ENCODE measurements around the gene CBFA2T2. TPM values are rescaled to one million over a fixed set of nuclear protein-coding genes. Genes with fewer than 3 reads are reported as not detected.
"Not testable (repeated sequence)": the region's sequence is repeated elsewhere in the genome, so short reads cannot be mapped to it uniquely, and the experiment has no call there.

Gene CBFA2T2
- total RNA-seq = 14.1 and 15.6 TPM in 2 replicates

DNA sequence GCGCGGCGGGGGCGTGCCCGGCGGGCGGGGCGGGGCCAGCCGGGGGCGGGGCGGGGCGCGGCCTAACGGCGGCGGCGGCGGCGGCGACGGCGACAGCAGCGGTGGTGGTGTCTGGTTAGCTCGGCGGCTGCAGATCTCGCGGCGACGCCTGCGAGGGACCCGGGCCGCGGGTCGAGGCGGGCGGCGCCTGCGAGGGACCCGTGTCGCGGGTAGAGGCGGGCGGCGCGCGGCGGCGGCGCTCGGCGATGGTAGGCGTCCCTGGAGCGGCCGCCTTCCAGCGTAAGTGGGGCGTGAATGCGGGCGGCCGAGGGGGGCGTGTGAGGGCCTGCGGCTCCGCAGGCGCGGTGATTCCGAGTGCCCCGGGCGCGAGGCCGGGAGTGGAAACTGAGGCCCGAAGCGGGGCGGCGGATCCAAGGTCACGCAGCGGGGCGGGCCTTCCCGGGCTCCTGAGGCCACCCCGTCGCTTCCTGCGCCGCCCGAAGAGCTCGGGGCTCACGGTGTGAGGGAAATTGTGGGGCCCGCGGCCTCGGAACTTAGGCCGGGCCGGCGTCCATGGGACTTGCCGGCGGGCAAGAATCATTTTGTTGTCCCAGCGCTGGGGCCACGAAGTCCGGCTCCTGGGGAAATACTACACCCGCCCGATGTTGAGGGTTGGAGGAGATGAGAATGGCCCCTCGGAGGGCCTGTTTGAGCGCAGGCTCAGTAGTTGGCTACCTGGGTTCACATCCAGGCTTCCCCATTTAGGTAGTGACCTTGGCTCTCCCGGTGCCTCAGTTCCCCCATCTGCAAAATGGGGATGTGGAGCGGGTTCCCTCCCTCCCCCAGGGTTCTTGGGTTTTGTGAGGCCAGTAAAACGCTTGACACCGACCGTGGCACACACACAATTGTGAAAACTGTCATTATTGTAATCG, at the start of gene CBFA2T2:
TSS of gene CBFA2T2 (plus strand) at position 74 of the 911 bp plus-strand sequence. CDS start at position 246, 172 bp downstream.
- intact Hi-C loops (cut with micrococcal nuclease) = loop anchor here (1.0 to 5.0 kb wide), 2 partner anchors 46 to 172 kb away; partner anchors contain the start of gene C20orf144

DNA sequence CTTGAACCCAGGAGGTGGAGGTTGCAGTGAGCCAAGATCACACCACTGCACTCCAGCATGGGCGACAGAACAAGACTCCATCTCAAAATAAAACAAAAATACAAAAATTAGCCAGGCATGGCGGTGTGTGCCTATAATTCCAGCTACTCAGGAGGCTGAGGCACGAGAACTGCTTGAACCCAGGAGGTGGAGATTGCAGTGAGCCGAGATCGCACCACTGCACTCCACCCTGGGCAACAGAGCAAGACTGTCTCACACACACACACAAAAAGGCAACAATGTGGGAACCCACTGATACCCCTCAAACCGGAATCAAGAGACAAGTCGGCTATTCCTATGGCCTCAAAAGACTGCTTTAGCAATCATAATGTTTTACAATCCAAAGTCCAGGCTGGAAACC, 49.3 kb upstream of the CBFA2T2 start:
- intact Hi-C loops (cut with micrococcal nuclease) = loop anchor here (5.0 kb wide), 1 partner anchor 292 kb away; the partner anchor contains the start of gene ZNF341

DNA sequence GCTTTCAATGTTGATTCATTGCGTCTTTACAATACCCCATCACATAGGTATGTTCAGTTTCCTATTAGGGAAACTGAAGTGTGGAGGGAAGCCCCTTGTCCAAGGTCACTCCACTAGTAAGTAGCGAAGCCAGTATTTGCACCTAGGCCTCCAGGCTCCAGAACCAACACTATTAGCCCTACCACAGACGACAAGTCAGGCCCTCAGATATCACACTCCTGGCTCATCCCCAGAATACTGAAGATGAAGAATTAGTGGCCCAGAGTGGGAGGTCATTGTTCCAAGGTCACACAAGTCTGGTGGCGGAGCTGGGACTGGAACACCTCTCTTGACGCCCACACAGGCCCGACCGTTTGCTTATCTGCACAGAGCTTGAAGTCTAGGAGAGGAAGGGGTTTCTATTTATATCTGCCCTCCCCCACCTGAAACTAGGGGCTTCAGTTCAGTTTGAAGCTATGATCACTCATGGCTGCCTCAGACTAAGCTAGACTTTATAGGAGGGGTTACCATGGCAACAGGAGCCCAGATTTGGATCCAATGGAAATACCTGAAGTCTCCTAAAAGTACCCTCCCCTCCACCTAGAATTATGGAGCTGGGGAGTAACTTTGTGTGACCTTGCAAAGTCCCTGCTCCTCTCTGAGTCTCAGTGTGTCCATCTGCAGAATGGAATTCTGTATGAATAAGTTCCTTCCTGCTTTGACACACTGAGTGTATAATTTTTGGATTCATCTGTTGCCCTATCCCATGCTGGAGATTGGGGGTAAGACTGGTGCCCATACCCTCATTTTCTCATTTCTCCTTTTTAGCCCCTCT, 48.5 kb upstream of the CBFA2T2 start:
- intact Hi-C loops (cut with micrococcal nuclease) = loop anchor here (5.0 kb wide), 1 partner anchor 291 kb away; the partner anchor contains the start of gene ZNF341

DNA sequence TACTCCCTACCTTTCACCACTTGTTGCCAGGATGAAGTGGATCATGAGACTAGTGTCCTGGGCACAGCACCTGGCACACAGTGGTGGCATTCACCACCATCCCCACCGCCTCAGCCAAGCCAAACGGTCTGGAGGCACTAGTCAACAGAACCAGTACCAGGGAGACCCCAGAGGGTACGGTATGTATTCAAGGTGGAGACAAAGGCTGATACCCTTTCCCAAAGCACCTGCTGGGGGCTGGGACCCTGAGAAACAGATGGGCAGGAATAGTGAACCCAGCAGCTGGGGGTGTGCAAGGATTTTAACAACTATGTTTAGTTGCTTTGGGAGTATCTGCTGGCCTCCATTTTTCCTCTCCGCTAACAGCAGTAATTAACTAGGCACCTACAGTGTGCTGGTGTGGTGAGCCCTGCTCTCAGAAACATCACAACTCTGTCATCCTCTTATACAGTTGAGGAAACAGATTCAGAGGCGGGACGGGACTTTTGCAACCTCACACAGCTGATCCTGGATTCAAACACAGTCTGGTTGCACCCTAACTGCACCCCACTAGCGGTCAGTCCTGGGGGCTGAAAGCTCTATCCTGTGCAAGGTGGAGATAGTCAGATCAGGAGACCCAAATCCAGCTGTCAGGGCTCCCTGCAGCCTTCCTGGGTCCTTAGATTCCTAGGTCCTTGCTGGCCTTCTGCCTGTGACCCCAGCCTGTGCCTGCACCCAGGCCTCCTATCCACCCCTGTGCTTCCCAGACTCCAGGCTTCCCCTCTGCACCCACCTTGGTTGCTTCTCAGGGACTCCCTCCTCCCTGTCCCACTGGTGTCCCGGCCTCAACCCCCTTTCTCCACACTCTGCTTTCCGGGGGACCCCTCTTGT, 47.5 kb upstream of the CBFA2T2 start:
- intact Hi-C loops (cut with micrococcal nuclease) = loop anchor here (1.0 to 5.0 kb wide), 4 partner anchors 221 to 551 kb away; partner anchors contain the start of genes CHMP4B, RALY and ZNF341

DNA sequence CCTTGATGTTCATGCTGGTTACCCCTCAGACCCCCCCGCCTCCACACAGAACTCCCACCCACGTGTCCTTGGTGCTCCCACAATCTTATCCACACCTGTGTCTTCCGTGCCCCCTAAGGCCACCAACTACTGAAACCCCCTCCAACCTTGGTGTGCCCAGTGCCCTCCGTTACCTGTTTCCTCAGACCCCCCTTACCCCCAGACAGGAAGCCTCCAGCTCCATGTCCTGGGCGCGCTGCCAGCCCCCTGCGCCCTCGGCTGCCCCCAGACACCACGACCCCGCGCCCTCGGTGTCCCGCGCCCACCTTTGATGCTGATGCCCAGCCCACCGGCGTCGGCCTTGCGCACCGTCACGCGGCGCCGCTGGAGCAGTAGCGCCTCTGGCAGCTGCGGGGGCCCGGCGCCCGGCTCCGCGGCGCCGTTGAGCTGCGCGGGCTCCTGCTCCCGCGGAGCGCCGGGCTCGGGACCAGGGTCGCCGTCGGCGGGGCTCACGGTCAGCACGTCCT, 46.8 kb upstream of the CBFA2T2 start:
- intact Hi-C loops (cut with micrococcal nuclease) = loop anchor here (1.0 to 5.0 kb wide), 4 partner anchors 220 to 550 kb away; partner anchors contain the start of genes CHMP4B, RALY and ZNF341

DNA sequence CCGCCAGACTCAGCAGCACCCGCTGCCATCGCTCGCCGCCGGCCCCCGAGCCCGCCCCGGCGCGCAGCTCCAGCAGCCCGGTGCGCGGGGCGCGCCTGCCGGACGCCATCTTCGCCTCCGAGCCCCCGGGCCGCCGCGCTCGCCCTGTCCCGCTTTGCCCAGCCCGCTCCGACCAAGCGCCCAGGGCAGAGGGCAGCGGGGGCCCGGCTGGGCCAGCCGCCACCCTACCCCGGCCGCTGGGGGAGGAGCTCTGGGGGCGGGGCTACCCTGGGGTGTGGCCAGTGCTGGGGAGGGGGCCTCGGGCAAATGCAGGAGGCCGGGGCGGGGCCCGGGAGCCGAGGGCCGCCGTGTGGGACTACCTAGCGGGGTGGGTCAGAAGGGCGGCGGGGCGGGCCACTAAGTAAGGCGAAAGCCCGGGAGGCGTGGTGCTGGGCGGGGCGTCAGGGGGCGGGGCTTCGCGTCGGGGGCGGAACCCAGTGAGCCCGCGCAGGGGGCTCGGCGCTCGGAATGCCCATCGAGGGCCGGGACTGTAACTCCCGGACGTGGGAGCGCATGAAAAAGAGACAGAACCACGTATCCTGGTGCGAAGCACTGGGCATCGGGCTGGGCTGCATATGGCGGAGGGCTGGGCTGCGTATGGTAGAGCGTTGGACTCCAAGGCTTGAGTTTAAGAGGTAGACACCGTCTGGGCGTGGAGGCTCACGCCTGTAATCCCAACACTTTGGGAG, 46.2 kb upstream of the CBFA2T2 start, which contains the start of gene SNTA1:
TSS of gene SNTA1 (minus strand) at position 252 of the 728 bp plus-strand sequence. CDS start at position 109, 143 bp downstream.
- intact Hi-C loops (cut with micrococcal nuclease) = loop anchor here (1.0 to 5.0 kb wide), 6 partner anchors 42 to 550 kb away; partner anchors contain the start of genes CBFA2T2, CDK5RAP1, CHMP4B and RALY

DNA sequence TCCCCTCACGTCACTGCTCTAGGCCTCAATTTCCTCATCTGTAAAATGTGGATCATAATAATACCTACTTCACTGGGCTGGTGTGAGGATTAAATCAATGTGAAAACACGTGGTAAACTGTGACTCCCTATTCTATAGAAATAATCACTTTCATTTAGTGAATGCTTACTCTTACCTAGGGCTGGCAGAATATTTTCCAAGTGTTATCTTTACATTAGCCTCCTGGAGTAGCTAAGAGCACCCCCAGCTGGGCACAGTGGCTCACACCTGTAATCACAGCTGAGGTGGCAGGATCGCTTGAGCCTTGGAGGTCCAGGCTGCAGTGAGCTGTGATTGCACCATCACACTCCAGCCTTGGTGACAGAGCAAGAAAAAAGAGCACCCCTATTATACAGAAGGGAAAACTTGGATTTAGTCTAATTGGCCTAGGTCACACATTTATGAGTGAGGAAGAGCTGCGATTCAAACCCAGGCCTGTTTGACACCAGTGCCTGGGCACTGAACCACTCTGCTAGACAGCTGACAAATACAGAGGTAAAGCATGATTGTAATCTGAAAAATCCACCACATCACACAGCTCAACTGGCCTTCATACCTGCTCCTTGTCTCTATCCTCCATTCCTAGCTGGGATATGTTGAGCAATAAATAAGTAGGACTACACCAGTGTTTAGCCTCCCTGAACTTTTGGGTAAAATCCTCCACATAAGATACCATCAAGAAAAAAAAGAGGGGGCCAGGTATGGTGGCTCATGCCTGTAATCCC, 44.9 kb upstream of the CBFA2T2 start:
- intact Hi-C loops (cut with micrococcal nuclease) = loop anchor here (1.0 to 5.0 kb wide), 3 partner anchors 44 to 287 kb away; partner anchors contain the start of genes CBFA2T2, CDK5RAP1 and ZNF341

DNA sequence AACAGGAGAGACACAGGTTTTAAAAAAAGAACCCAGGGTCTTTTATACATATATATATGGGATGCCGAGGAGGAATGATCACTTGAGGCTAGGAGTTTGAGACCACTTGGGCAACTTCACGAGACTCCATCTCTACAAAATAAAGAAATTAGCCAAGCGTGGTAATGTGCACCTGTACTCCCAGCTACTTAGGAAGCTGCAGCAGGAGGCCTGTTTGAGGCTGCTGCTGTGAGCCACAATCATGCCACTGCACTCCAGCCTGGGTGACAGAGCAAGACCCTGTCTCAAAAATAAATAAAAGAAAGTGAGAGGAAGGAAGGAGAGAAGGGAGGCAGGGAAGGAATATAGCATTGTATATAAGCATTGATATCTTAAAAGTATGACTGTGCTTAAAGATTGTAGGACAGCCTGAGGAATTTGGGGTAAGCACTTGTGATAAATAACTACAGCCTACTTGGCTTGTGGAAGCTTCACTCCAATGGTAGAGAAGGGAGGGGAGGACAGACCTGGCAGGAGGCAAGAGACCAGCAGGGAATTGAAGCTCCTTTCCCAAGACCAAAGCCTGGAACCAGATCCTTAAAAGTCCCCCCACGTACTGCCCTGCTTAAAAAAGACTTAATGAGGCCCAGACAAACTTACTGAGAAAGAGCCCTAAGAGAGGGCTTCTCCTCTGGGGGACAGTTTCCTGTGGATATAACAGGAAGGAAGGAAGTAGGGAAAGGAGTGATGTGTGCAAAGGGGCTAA, 43.8 kb upstream of the CBFA2T2 start:
- intact Hi-C loops (cut with micrococcal nuclease) = no loop called here

DNA sequence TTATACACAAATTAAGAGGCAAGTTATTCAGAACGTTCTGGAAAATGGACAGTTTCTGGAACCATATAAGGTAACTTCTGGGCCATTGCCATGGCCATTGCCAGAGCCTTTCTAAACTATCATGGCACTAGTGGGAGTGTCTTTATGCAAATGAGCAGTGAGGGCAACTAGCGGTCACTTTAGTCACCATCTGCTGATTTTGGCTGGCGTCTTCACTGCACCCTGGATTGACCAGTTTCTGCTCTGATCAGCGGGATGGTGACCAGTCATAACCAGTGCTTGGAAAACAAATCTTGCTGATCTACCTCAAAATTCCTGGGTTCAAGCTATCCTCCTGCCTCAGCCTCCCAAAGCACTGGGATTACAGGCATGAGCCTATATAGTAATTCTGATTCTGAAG, 39.0 kb upstream of the CBFA2T2 start:
- intact Hi-C loops (cut with micrococcal nuclease) = no loop called here

DNA sequence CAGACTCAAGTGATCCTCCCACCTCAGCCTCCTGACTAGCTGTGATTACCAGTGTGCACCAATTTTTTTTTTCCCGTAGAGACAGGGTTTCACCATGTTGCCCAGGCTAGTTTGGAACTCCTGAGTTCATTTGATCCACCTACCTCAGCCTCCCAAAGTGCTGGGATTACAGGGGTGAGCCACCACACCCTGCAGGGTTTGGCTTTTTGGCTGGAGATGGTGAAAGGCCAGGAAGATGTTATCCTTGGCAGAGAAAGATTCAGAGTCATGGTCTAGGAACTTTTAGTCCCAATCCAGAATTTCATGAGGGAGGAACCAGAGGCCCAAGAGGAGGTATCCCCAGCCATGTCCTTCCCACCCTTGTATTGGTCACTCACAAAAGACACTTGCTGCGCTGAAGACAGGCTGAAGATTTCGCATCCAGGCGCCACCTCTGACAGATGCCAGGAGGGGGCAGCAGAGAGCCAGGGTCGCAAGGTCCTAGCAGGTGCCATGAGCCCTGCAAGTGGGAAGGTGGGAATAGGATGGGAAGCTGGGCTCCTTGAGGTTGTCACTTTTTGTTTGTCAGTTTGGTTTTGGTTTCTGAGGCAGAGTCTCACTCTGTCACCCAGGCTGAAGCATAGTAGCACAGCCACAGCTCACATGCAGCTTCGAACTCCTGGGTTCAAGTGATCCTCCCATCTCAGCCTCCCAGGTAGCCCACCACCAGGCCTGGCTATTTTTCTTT, 32.8 kb upstream of the CBFA2T2 start:
- intact Hi-C loops (cut with micrococcal nuclease) = loop anchor here (2.0 to 5.0 kb wide), 3 partner anchors 195 to 276 kb away; no protein-coding TSS in a partner anchor

DNA sequence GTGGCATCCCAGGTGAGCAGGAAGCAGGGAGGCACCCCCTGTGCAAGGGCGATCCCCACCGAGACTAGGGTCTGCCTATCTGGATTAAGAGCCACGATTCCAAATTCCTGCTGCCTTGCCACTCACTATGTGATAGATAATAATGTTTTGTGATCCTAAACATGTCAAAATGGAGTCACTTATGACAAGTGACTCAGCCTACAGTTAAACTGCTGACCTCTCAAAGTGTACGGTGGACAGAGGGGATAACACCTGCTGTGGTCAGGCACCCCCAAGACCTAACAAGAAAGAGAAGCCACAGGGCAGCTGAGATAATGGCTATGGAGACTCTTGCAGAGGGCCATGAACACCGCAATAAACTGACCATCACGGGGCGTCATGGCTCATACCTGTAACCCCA, 30.3 kb upstream of the CBFA2T2 start:
- intact Hi-C loops (cut with micrococcal nuclease) = loop anchor here (5.0 kb wide), 1 partner anchor 193 kb away; no protein-coding TSS in a partner anchor

DNA sequence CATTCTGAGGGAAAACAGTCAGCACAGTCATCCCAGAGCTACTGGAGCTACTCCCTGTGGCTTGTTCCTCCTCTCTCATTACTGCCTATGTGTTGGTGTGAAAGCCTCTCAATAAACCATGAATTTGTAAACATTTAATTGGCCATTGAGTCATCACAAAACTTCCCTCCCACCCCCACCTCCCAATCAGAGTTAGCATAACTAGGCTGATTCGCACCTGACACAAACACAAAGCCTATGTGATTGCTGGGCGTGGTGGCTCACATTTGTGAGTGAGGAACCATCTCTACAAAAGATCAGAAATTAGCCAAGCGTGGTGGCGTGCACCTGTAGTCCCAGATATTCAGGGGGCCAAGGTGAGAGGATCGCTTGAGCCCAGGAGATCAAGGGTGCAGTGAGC, 29.2 kb upstream of the CBFA2T2 start:
- intact Hi-C loops (cut with micrococcal nuclease) = no loop called here

DNA sequence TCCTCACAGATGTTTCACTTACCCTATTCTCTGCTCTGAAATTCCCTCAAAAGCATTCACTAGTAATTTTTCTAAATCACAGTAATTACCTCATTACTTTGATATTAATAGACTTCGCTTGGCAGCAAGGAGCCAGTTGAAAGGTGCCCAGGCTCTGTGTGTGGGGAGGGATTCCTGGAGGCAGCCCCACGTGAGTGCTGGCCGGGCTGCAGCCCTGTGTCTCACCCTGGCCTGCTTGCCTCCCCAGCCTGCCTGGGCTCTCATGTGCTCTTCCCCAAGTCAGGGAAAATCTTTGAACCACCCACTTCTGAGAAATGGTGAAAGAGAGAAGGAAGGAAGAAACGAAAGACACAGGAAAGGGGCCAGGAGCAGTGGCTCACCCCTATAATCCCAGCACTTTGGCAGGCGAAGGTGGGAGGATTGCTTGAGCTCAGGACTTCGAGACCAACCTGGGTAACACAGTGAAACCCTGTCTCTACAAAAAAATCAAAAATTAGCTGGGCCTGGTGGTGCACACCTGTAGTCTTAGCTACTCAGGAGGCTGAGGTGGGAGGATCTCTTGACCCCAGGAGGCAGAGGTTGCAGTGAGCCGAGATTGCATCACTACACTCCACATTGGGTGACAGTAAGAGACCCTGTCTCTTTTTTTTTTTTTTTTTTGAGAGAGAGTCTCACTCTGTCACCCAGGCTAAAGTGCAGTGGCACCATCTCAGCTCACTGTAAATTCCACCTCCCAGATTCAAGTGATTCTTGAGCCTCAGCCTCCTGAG, 26.4 kb upstream of the CBFA2T2 start:
- intact Hi-C loops (cut with micrococcal nuclease) = no loop called here

DNA sequence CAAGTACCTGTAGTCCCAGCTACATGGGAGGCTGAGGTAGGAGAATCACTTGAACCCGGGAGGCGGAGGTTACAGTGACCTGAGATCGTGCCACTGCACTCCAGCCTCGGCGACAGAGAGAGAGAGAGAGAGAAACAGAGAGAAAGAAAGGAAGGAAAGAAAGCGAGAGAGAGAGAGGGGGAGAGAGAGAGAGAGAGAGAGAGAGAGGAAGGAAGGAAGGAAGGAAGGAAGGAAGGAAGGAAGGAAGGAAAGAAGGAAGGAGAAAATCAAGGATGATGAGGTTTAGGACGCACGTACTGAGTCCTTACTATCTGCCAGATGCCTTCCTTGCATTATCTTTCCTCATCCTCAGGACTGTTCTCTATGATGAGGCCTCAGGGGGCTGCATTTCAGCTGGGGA, 25.1 kb upstream of the CBFA2T2 start:
- intact Hi-C loops (cut with micrococcal nuclease) = not testable (repeated sequence)

DNA sequence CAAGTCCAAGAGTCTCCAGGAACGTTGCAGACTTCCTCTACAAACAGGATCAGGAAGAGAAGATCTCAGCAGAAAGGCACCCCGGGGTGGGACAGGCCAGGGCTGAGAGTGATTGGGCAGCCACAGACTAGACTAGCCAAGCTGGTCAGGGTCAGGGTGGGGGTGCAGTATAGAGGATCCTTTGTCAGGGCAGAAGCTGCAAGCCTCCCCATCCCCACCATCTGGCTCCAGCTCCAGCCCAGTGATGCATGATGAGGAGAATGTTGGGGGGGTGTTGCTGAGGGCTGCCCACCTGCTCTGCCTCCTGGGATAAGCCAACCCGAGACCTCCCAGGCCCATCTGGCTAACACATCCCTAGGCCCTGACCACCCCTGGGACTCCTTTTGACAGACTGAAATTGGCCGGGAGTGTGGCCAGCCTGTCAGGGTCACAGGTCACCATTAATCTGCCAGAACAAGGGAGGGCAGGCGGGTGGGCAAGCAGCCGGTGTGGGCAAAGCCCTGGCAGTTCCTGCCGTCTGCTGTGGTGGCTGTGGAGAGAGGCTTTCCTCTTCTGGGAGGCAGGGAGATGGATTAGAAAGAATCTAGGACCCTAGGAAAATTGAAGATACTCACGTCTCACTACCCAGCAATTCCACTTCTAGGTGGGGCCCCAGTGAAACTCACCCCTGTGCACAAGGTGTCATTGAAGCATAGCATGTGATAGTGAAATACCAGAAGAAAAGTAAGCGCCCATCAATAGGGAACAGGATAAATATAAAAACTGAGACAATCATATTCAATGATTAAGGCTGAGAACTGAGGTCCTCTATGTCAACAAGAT, 24.2 kb upstream of the CBFA2T2 start:
- intact Hi-C loops (cut with micrococcal nuclease) = no loop called here

DNA sequence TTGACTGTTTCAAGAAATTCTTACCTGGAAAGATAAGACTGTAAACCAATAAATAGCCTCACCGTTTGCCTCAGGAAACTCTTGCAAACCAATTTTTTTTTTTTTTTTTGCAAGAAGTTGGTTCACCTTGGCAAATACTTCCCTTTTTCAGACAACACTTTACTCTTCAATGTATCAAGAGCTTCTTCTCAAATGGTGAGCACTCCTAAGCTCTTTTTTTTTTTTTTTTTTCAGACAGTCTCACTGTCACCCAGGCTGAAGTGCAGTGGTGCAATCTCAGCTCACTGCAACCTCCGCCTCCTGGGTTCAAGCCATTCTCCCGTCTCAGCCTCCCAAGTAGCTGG, 23.6 kb upstream of the CBFA2T2 start:
- intact Hi-C loops (cut with micrococcal nuclease) = no loop called here
